ENCODE measurements around the gene HCCS. TPM values are rescaled to one million over a fixed set of nuclear protein-coding genes. Genes with fewer than 3 reads are reported as not detected.

The HCCS gene
- total and polyA plus RNA-seq, 2 of the 8 experiments (the other 6 are each of a cell fraction or from before 2014, with no cell fraction given): 11.9 to 29.9 TPM

GRCh38 chrX:11148401-11148800 lies 37.3 kb downstream of the HCCS start:
- H3K23ac ChIP-seq (ENCODE audit: insufficient read length): no peak overlapping the region
- H2BK5ac ChIP-seq (ENCODE audit: low read depth, low read length): no peak overlapping the region
- H3K9ac ChIP-seq (replicated peaks in 1 of 4; ENCODE audit: extremely low read depth in 1 of 4, low read depth in 3 of 4, low read length in 3 of 4): no peak overlapping the region
- no peak overlapping the region for H3K4ac ChIP-seq (replicated peaks; ENCODE audit: insufficient read length, low read depth, low read length)
- no peak overlapping the region for H2AK5ac ChIP-seq (ENCODE audit: low read depth, low read length)
- H4K91ac ChIP-seq (replicated peaks; ENCODE audit: insufficient read length, low read length): no peak overlapping the region
- H2BK20ac ChIP-seq (ENCODE audit: low read length): no peak overlapping the region
- H3K27me3 ChIP-seq (replicated peaks in 1 of 4; ENCODE audit: control insufficient read depth in 3 of 4, extremely low read depth in 1 of 4, insufficient read depth in 3 of 4, low read length in 3 of 4): no peaks in the 10 kb centered on the region
- no peak overlapping the region for H2BK12ac ChIP-seq (ENCODE audit: low read depth, low read length)
- H3K36me3 ChIP-seq (ENCODE audit: control insufficient read depth in 2 of 4, insufficient read depth in 4 of 4, low read length in 3 of 4): no peaks in the 10 kb centered on the region
- no peaks in the 10 kb centered on the region for H3K79me1 ChIP-seq (ENCODE audit: low read depth, low read length)
- 75% methylated on average over 7 of the region's 7 CpGs; no CpG with 5 or more reads in 1 of the 2 experiments for WGBS, 2 experiments (ENCODE audit: extremely low coverage in 1 of 2, insufficient coverage in 1 of 2, insufficient read length in 1 of 2, insufficient replicate concordance in 2 of 2, low coverage in 1 of 2, low lambda C conversion rate in 2 of 2, missing lambda C conversion rate in 1 of 2)
- ChIA-PET POLR2A (ENCODE audit: partially characterized antibody) (no interaction called here), CTCF (ENCODE audit: partially characterized antibody) (interaction anchor here (0.6 to 1.0 kb wide), 2 partner anchors 12 to 27 kb away, joined by 3 to 4 read pairs; no protein-coding TSS in a partner anchor)
- H3K23me2 ChIP-seq (ENCODE audit: low read depth, low read length): no peaks in the 10 kb centered on the region
- H3K27ac ChIP-seq (ENCODE audit: low read depth, low read length): no peak overlapping the region
- no peak overlapping the region for H3K18ac ChIP-seq (ENCODE audit: extremely low read depth, low read length)
- H2BK120ac ChIP-seq (replicated peaks; ENCODE audit: low read depth, low read length): no peak overlapping the region
- no peak for DNase-seq (ENCODE audit: low read depth in 1 of 2, low spot score in 2 of 2)
- no peak overlapping the region for H3K56ac ChIP-seq (replicated peaks; ENCODE audit: insufficient read length, low read depth, low read length)
- H4K8ac ChIP-seq (ENCODE audit: extremely low read depth, insufficient read depth, low read length): no peak overlapping the region
- H3K4me3 ChIP-seq (ENCODE audit: extremely low read depth in 1 of 4, insufficient read depth in 2 of 4, low read depth in 3 of 4, low read length in 4 of 4): no peak overlapping the region
- H3K9me3 ChIP-seq (ENCODE audit: insufficient read depth in 2 of 2, low read depth in 1 of 2, low read length in 1 of 2): no peaks in the 10 kb centered on the region
- no peak overlapping the region for H4K5ac ChIP-seq (ENCODE audit: insufficient read length, low read depth, low read length)
- FAIRE-seq: no peak
- H2AFZ ChIP-seq (ENCODE audit: low read length): no peak overlapping the region
- H4K20me1 ChIP-seq (replicated peaks in 1 of 2; ENCODE audit: control insufficient read depth in 1 of 2, insufficient read depth in 2 of 2, low read length in 2 of 2): no peaks in the 10 kb centered on the region
- H3K4me2 ChIP-seq (ENCODE audit: insufficient read depth in 1 of 2, low read depth in 2 of 2, low read length in 2 of 2): no peak overlapping the region
- H3K79me2 ChIP-seq (ENCODE audit: control insufficient read depth in 1 of 2, insufficient read depth in 2 of 2, low read length in 2 of 2): no peaks in the 10 kb centered on the region
- H3K14ac ChIP-seq (ENCODE audit: insufficient read length): no peak overlapping the region
- H2BK15ac ChIP-seq (ENCODE audit: low read length): no peak overlapping the region
- no peaks in the 10 kb centered on the region; a peak in 3 of 7 replicates for H3K4me1 ChIP-seq (replicated peaks in 1 of 4; ENCODE audit: control insufficient read depth in 3 of 4, insufficient read depth in 4 of 4, low read length in 3 of 4)
- TF ChIP-seq ATF3 (IDR thresholded peaks at IDR 0.05; ENCODE audit: insufficient read depth, low read depth, low read length) (no peak), EZH2 (IDR thresholded peaks at IDR 0.05; ENCODE audit: low read depth, low read length, severe bottlenecking) (no peak), BACH1 (IDR thresholded peaks at IDR 0.05; ENCODE audit: low read length) (no peak), MAFK (IDR thresholded peaks at IDR 0.05; ENCODE audit: low read depth, low read length) (no peak), CREB1 (IDR thresholded peaks at IDR 0.05) (no peak), ASH2L (IDR thresholded peaks at IDR 0.05; ENCODE audit: low read length) (no peak), ATF2 (IDR thresholded peaks at IDR 0.05; ENCODE audit: low read length) (no peak), SIRT6 (IDR thresholded peaks at IDR 0.05; ENCODE audit: low read length) (no peak), RAD21 (IDR thresholded peaks at IDR 0.05 in 1 of 2, conservative IDR thresholded peaks at IDR 0.05 in 1 of 2; ENCODE audit: low read depth in 2 of 2, low read length in 2 of 2) (no peak), CBX5 (IDR thresholded peaks at IDR 0.05; ENCODE audit: low read depth, low read length) (no peak), POU5F1 (IDR thresholded peaks at IDR 0.05; ENCODE audit: low read depth, low read length) (no peak), BRCA1 (IDR thresholded peaks at IDR 0.05; ENCODE audit: low read depth, low read length) (no peak), TBP (IDR thresholded peaks at IDR 0.05; ENCODE audit: low read depth, low read length) (no peak)

All from H1 (cell line).